ENCODE results near the gene RPP40. TPM values are rescaled to one million over a fixed set of nuclear protein-coding genes. Genes with fewer than 3 reads are reported as not detected.

The RPP40 gene
- total RNA-seq, 1 experiment from 2014 or later: 30.7 TPM

DNA sequence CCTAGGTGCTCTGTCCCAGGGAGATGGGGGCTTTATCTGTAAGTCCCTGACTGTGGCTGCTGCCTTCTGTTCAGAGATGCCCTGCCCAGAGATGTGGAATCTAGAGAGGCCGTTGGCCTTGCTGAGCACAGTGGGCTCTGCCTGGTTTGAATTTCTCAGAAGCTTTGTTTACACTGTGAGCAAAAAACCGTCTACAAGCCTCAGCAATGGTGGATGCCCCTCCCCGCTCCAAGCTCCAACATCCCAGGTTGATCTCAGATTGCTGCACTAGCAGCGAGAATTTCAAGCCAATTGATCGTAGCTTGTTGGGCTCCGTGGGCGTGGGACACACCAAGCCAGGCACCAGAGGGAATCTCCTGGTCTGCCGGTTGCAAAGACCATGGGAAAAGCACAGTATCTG lies 16.3 kb upstream of the RPP40 start:
- no TSS peak for BruUV-seq (replicated peaks)
- H3K4me1 ChIP-seq (ENCODE audit: insufficient read depth, low read length, poor library complexity, severe bottlenecking): peaks cover under 1% of the 10 kb centered on the region
- CTCF ChIA-PET: no interaction called here
- no peak overlapping the region for H3K27ac ChIP-seq (ENCODE audit: low read depth, low read length, poor library complexity, severe bottlenecking)
- no peaks in the 10 kb centered on the region for H3K36me3 ChIP-seq (ENCODE audit: insufficient read depth, low read length, poor library complexity, severe bottlenecking)
- POLR2A ChIA-PET (ENCODE audit: low non-redundant PET): no interaction called here
- DNase-seq (ENCODE audit: low spot score): no peak
- no peaks in the 10 kb centered on the region for H3K27me3 ChIP-seq (replicated peaks; ENCODE audit: insufficient read depth, low read depth, low read length, poor library complexity)
- TF ChIP-seq CTCF (conservative IDR thresholded peaks at IDR 0.05; ENCODE audit: low read depth, low read length): no peak
- TF ChIP-seq EZH2 (IDR thresholded peaks at IDR 0.05; ENCODE audit: borderline replicate concordance, low read depth, low read length, poor library complexity, severe bottlenecking): no peak
- no peaks in the 10 kb centered on the region for H3K9me3 ChIP-seq (ENCODE audit: low read depth, low read length, poor library complexity, severe bottlenecking)
- H3K4me3 ChIP-seq (ENCODE audit: low read depth, low read length, poor library complexity, severe bottlenecking): no peak overlapping the region
- intact Hi-C loops (cut with micrococcal nuclease; ENCODE audit: unreplicated experiment): no loop called here

- no peak for DNase-seq (ENCODE audit: low spot score)
- TF ChIP-seq EZH2 (IDR thresholded peaks at IDR 0.05; ENCODE audit: borderline replicate concordance, low read depth, low read length, poor library complexity, severe bottlenecking) (no peak), CTCF (conservative IDR thresholded peaks at IDR 0.05; ENCODE audit: low read depth, low read length) (no peak)
- no peaks in the 10 kb centered on the region for H3K4me1 ChIP-seq (ENCODE audit: insufficient read depth, low read length, poor library complexity, severe bottlenecking)
- H3K36me3 ChIP-seq (ENCODE audit: insufficient read depth, low read length, poor library complexity, severe bottlenecking): no peaks in the 10 kb centered on the region
- no peaks in the 10 kb centered on the region for H3K9me3 ChIP-seq (ENCODE audit: low read depth, low read length, poor library complexity, severe bottlenecking)
- no peaks in the 10 kb centered on the region for H3K27me3 ChIP-seq (replicated peaks; ENCODE audit: insufficient read depth, low read depth, low read length, poor library complexity)
- intact Hi-C loops (cut with micrococcal nuclease; ENCODE audit: unreplicated experiment): no loop called here
- ChIA-PET POLR2A (ENCODE audit: low non-redundant PET) (no interaction called here), CTCF (no interaction called here)
- BruUV-seq (replicated peaks): no TSS peak
- H3K4me3 ChIP-seq (ENCODE audit: low read depth, low read length, poor library complexity, severe bottlenecking): no peak overlapping the region
- no peak overlapping the region for H3K27ac ChIP-seq (ENCODE audit: low read depth, low read length, poor library complexity, severe bottlenecking)
Measured at GRCh38 chr6:5014072-5014561, 10.3 kb upstream of the RPP40 start.

DNA sequence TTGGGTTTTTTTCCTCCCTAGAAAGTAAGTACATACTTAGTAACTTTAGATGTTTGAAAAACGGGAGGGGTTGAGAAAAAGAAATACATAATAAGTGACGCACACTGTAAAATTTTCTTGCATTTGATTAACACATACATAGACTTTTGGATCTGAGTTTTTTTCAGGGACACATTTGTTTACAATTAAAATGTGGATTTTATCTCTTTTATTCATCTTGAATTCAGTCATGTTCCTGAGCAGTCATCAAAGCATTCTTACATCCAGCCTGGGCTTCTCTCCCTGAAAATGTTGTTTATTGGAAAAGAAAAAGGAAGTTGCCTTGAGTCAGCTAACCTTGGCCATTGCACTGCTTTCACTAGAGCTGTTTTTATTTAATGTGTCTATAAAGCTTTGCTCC lies 8.7 kb upstream of the RPP40 start:
- Histone ChIP-seq H3K4me1 (ENCODE audit: insufficient read depth, low read length, poor library complexity, severe bottlenecking) (no peaks in the 10 kb centered on the region), H3K27me3 (replicated peaks; ENCODE audit: insufficient read depth, low read depth, low read length, poor library complexity) (no peaks in the 10 kb centered on the region), H3K9me3 (ENCODE audit: low read depth, low read length, poor library complexity, severe bottlenecking) (no peaks in the 10 kb centered on the region), H3K36me3 (ENCODE audit: insufficient read depth, low read length, poor library complexity, severe bottlenecking) (no peaks in the 10 kb centered on the region), H3K4me3 (ENCODE audit: low read depth, low read length, poor library complexity, severe bottlenecking) (no peak overlapping the region), H3K27ac (ENCODE audit: low read depth, low read length, poor library complexity, severe bottlenecking) (no peak overlapping the region)
- no TSS peak for BruUV-seq (replicated peaks)
- ChIA-PET CTCF (no interaction called here), POLR2A (ENCODE audit: low non-redundant PET) (no interaction called here)
- DNase-seq (ENCODE audit: low spot score): no peak
- intact Hi-C loops (cut with micrococcal nuclease; ENCODE audit: unreplicated experiment): no loop called here
- TF ChIP-seq EZH2 (IDR thresholded peaks at IDR 0.05; ENCODE audit: borderline replicate concordance, low read depth, low read length, poor library complexity, severe bottlenecking): no peak
- TF ChIP-seq CTCF (conservative IDR thresholded peaks at IDR 0.05; ENCODE audit: low read depth, low read length): no peak

Data from A673 (cell line).